Neural progenitor cell (in vitro differentiated cells): Measurements from ENCODE around the gene EPN2. TPM values are rescaled to one million over a fixed set of nuclear protein-coding genes. Genes with fewer than 3 reads are reported as not detected.

Experiments
- DNase-seq: peaks from one replicate; pipeline ENCODE4 v3.0.0-alpha.2; 2016; ENCODE audit warnings: low spot score
- H2AFZ ChIP-seq: fragments of 200-600 bp; sonication (generic); replicated peaks from 2 replicates; pipeline ENCODE4 v1.6.1; 2016; ENCODE audit warnings: antibody characterized with exemption
- H3F3A ChIP-seq: fragments of 200-600 bp; sonication (generic); 2 replicates; pipeline ENCODE4 v1.6.1; 2016; ENCODE audit warnings: antibody characterized with exemption, low read depth
- H3K27ac ChIP-seq: fragments of 200-600 bp; sonication (generic); 2 replicates; pipeline ENCODE4 v1.5.1; 2016; ENCODE audit warnings: mild to moderate bottlenecking
- H3K27me3 ChIP-seq: fragments of 200-600 bp; sonication (generic); 2 replicates; pipeline ENCODE4 v1.6.1; 2016; ENCODE audit warnings: mild to moderate bottlenecking, moderate library complexity
- H3K36me3 ChIP-seq: fragments of 200-600 bp; sonication (generic); 2 replicates; pipeline ENCODE4 v1.5.1; 2016
- H3K4me1 ChIP-seq: fragments of 200-600 bp; sonication (generic); 2 replicates; pipeline ENCODE4 v1.6.1; 2016; ENCODE audit warnings: mixed run types
- H3K4me2 ChIP-seq: fragments of 200-600 bp; sonication (generic); 2 replicates; pipeline ENCODE4 v1.6.1; 2016
- H3K4me3 ChIP-seq: fragments of 200-600 bp; sonication (generic); 2 replicates; pipeline ENCODE4 v1.5.1; 2016
- H3K79me2 ChIP-seq: fragments of 200-600 bp; sonication (generic); 2 replicates; pipeline ENCODE4 v1.6.1; 2016; ENCODE audit warnings: low read depth
- H3K9ac ChIP-seq: fragments of 200-600 bp; sonication (generic); 2 replicates; pipeline ENCODE4 v1.6.1; 2016
- H3K9me3 ChIP-seq: fragments of 200-600 bp; sonication (generic); 2 replicates; pipeline ENCODE4 v1.5.1; 2016; ENCODE audit warnings: low read depth
- H4K20me1 ChIP-seq: fragments of 200-600 bp; sonication (generic); 2 replicates; pipeline ENCODE4 v1.6.1; 2016; ENCODE audit warnings: low read depth
- H3K27ac Mint-ChIP-seq: 3 replicates; pipeline ENCODE4 v1.8.0; 2021; ENCODE audit warnings: mixed read lengths
- H3K27me3 Mint-ChIP-seq: 2 replicates; pipeline ENCODE4 v1.8.0; 2022; ENCODE audit warnings: low read depth, mild to moderate bottlenecking, inconsistent platforms, moderate library complexity, mixed read lengths; ENCODE audit not compliant: insufficient read depth
- H3K36me3 Mint-ChIP-seq: 3 replicates; pipeline ENCODE4 v1.8.0; 2021; ENCODE audit warnings: mixed read lengths
- H3K4me1 Mint-ChIP-seq: 3 replicates; pipeline ENCODE4 v1.8.0; 2021; ENCODE audit warnings: mixed read lengths
- H3K4me3 Mint-ChIP-seq: 3 replicates; pipeline ENCODE4 v1.8.0; 2021; ENCODE audit warnings: mild to moderate bottlenecking, moderate library complexity, mixed read lengths
- H3K9me3 Mint-ChIP-seq: 3 replicates; pipeline ENCODE4 v1.8.0; 2020; ENCODE audit warnings: mixed read lengths
- EZH2 ChIP-seq: fragments of 200-600 bp; sonication (generic); IDR thresholded peaks from 2 replicates; pipeline ENCODE4 v1.6.1; 2017; ENCODE audit warnings: antibody characterized with exemption, mild to moderate bottlenecking, moderate library complexity
- EZH2phosphoT487 ChIP-seq: fragments of 200-600 bp; sonication (generic); IDR thresholded peaks from 2 replicates; pipeline ENCODE4 v1.6.1; 2017; ENCODE audit warnings: antibody characterized with exemption
- total RNA-seq: library from RNA; depleted of rRNA; stranded (reverse); fragments of >200 nt; gene quantifications from 2 replicates; pipeline ENCODE4 v1.2.3, GENCODE V29; 2015; ENCODE audit warnings: low replicate concordance
- TF ChIP-seq, protein P1 (sequence below): fragments of 200-600 bp; sonication (generic); IDR thresholded peaks from 2 replicates; pipeline ENCODE4 v1.5.1; 2017; ENCODE audit warnings: antibody characterized with exemption, mild to moderate bottlenecking

Gene EPN2
- total RNA-seq, 1 donor from 2014 or later = 30.5 TPM

DNA sequence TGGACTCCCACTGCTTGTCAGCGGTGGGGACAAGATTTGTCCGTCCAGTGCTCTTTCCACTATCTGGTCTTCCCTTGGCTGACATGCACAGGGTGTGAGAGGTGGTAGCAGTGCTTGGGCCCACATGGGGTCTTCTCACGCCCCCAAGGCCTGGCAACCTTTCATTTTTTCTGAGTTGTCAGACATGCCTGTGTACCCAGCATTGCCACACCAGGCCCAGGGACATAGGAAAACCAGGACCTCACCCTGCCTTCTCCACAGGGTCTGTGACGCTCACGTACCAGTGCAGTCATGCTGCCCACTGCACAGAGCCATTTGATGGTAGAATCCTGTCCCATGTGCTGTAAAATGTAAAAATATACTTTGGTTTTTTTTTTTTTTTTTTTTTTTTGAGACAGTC lies 67.6 kb downstream of the EPN2 start:
- Mint-ChIP-seq H3K36me3 (peaks cover 11% of the 10 kb centered on the region), H3K27me3 (peaks cover 5% of the 10 kb centered on the region), H3K9me3 (no peaks in the 10 kb centered on the region), H3K4me1 (peaks cover 22% of the 10 kb centered on the region), H3K4me3 (no peak overlapping the region), H3K27ac (no peak overlapping the region)
- TF ChIP-seq EZH2 = no peak
- TF ChIP-seq, protein P1, sequence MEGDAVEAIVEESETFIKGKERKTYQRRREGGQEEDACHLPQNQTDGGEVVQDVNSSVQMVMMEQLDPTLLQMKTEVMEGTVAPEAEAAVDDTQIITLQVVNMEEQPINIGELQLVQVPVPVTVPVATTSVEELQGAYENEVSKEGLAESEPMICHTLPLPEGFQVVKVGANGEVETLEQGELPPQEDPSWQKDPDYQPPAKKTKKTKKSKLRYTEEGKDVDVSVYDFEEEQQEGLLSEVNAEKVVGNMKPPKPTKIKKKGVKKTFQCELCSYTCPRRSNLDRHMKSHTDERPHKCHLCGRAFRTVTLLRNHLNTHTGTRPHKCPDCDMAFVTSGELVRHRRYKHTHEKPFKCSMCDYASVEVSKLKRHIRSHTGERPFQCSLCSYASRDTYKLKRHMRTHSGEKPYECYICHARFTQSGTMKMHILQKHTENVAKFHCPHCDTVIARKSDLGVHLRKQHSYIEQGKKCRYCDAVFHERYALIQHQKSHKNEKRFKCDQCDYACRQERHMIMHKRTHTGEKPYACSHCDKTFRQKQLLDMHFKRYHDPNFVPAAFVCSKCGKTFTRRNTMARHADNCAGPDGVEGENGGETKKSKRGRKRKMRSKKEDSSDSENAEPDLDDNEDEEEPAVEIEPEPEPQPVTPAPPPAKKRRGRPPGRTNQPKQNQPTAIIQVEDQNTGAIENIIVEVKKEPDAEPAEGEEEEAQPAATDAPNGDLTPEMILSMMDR = no peak
- no peak for TF ChIP-seq EZH2phosphoT487
- peaks cover 3% of the 10 kb centered on the region for H3K4me1 ChIP-seq
- no peaks in the 10 kb centered on the region for H3K9me3 ChIP-seq
- no peak overlapping the region for H3K27ac ChIP-seq
- peaks cover 12% of the 10 kb centered on the region for H3K79me2 ChIP-seq
- H3K9ac ChIP-seq = no peak overlapping the region
- no peak overlapping the region for H3K4me3 ChIP-seq
- H3K27me3 ChIP-seq = no peaks in the 10 kb centered on the region
- H3K4me2 ChIP-seq = no peak overlapping the region
- no peak for DNase-seq
- H3K36me3 ChIP-seq = no peaks in the 10 kb centered on the region
- H4K20me1 ChIP-seq = peaks cover 53% of the 10 kb centered on the region
- H2AFZ ChIP-seq = no peak overlapping the region
- peaks cover 2% of the 10 kb centered on the region for H3F3A ChIP-seq

DNA sequence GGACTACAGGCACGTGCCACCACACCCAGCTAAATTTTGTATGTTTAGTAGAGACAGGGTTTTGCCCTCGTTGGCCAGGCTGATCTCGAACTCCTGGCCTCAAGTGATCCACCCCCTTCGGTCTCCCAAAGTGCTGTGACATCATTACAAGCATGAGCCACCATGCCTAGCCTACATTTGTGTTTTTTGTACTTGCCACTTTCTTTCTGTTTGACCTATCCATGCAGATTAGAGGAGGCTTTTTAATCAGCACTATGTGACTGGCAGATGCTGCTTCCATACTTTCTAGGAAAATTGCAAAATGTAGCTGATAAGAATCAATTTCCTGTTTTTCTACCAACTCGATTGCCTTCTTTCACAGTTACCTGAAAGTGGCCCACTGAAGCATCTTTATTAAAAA lies 68.1 kb downstream of the EPN2 start:
- TF ChIP-seq EZH2phosphoT487 (no peak), EZH2 (no peak)
- TF ChIP-seq, protein P1 = no peak
- Histone ChIP-seq H3K36me3 (no peaks in the 10 kb centered on the region), H4K20me1 (peaks cover 53% of the 10 kb centered on the region), H3K4me2 (no peak overlapping the region), H3K4me1 (no peaks in the 10 kb centered on the region), H3K9me3 (no peaks in the 10 kb centered on the region), H3K4me3 (no peak overlapping the region), H3F3A (no peaks in the 10 kb centered on the region), H3K27me3 (no peaks in the 10 kb centered on the region), H3K27ac (no peak overlapping the region), H2AFZ (no peak overlapping the region), H3K9ac (no peak overlapping the region), H3K79me2 (peaks cover 12% of the 10 kb centered on the region)
- Mint-ChIP-seq H3K9me3 (no peaks in the 10 kb centered on the region), H3K27me3 (peaks cover 5% of the 10 kb centered on the region), H3K27ac (no peak overlapping the region), H3K4me3 (no peak overlapping the region), H3K36me3 (peaks cover 13% of the 10 kb centered on the region), H3K4me1 (peaks cover 20% of the 10 kb centered on the region)
- DNase-seq = no peak

GRCh38 chr17:19305761-19306159 lies 68.6 kb downstream of the EPN2 start:
- Histone ChIP-seq H3F3A (no peaks in the 10 kb centered on the region), H2AFZ (no peak overlapping the region), H3K27ac (no peak overlapping the region), H3K4me3 (no peak overlapping the region), H3K36me3 (no peaks in the 10 kb centered on the region), H3K9me3 (no peaks in the 10 kb centered on the region), H3K4me1 (no peaks in the 10 kb centered on the region), H3K27me3 (no peaks in the 10 kb centered on the region), H3K79me2 (peaks cover 8% of the 10 kb centered on the region), H3K4me2 (no peak overlapping the region), H4K20me1 (peaks cover 50% of the 10 kb centered on the region), H3K9ac (no peak overlapping the region)
- TF ChIP-seq, protein P1 = no peak
- no peak for TF ChIP-seq EZH2phosphoT487
- TF ChIP-seq EZH2 = no peak
- H3K9me3 Mint-ChIP-seq = no peaks in the 10 kb centered on the region
- H3K27ac Mint-ChIP-seq = no peak overlapping the region
- peaks cover 20% of the 10 kb centered on the region for H3K4me1 Mint-ChIP-seq
- no peak overlapping the region for H3K4me3 Mint-ChIP-seq
- peaks cover 5% of the 10 kb centered on the region for H3K27me3 Mint-ChIP-seq
- H3K36me3 Mint-ChIP-seq = peaks cover 13% of the 10 kb centered on the region
- DNase-seq = no peak
